Measurements from ENCODE around the gene FMNL3. TPM values are rescaled to one million over a fixed set of nuclear protein-coding genes. Genes with fewer than 3 reads are reported as not detected.

FMNL3 gene
- total RNA-seq, 1 donor from 2014 or later: 10.8 TPM

GRCh38 chr12:49588281-49588680, 118.9 kb downstream of the FMNL3 start:
- no peak for DNase-seq (ENCODE audit: missing footprints)
- intact Hi-C loops (cut with DNase I): no loop called here
- ATAC-seq: no peak

- intact Hi-C loops (cut with DNase I): no loop called here
- ATAC-seq (no peak), DNase-seq (ENCODE audit: missing footprints) (no peak)
Measured at GRCh38 chr12:49587174-49587908, 119.9 kb downstream of the FMNL3 start.

Other genes with a start within 250 kb of the FMNL3 start
- gene KCNH3, start 168.4 kb downstream of the FMNL3 start, total RNA-seq: 0.27 TPM
- 88.9 TPM for gene MCRS1, start 139.3 kb downstream of the FMNL3 start, total RNA-seq
- gene FAM186B, start 101.8 kb downstream of the FMNL3 start, total RNA-seq: 0.62 TPM
- 17.1 TPM for gene PRPF40B, start 83.8 kb downstream of the FMNL3 start, total RNA-seq
- gene TMBIM6, start 34.2 kb upstream of the FMNL3 start, total RNA-seq: 275 TPM
- gene NCKAP5L, start 121.0 kb upstream of the FMNL3 start, total RNA-seq: 32.7 TPM
- gene BCDIN3D, start 135.7 kb upstream of the FMNL3 start, total RNA-seq: 2.6 TPM
- gene FAIM2, start 196.5 kb upstream of the FMNL3 start, total RNA-seq: 20.5 TPM
- not detected for gene AQP2, start 243.3 kb upstream of the FMNL3 start, total RNA-seq

Data from Right ventricle myocardium inferior (tissue), 1 donor.